HG03521 (cell line): ENCODE data around the gene RASD1.

Experiments
- ATAC-seq: cut with Tn5 transposase; IDR thresholded peaks from one replicate; pipeline ENCODE4 v1.9.1; 2021; ENCODE audit warnings: mild to moderate bottlenecking, moderate library complexity; ENCODE audit not compliant: unreplicated experiment

The RASD1 gene

GRCh38 chr17:17448076-17448475, 48.1 kb downstream of the RASD1 start:
- no peak for ATAC-seq

GRCh38 chr17:17447264-17447663, 48.9 kb downstream of the RASD1 start:
- ATAC-seq: no peak

GRCh38 chr17:17446666-17447155, 49.5 kb downstream of the RASD1 start:
- ATAC-seq: no peak

- no peak for ATAC-seq
Observed at GRCh38 chr17:17445925-17446665, 50.1 kb downstream of the RASD1 start.

GRCh38 chr17:17445296-17445924, 50.8 kb downstream of the RASD1 start:
- no peak for ATAC-seq
